ENCODE measurements around the gene CA6.

DNA sequence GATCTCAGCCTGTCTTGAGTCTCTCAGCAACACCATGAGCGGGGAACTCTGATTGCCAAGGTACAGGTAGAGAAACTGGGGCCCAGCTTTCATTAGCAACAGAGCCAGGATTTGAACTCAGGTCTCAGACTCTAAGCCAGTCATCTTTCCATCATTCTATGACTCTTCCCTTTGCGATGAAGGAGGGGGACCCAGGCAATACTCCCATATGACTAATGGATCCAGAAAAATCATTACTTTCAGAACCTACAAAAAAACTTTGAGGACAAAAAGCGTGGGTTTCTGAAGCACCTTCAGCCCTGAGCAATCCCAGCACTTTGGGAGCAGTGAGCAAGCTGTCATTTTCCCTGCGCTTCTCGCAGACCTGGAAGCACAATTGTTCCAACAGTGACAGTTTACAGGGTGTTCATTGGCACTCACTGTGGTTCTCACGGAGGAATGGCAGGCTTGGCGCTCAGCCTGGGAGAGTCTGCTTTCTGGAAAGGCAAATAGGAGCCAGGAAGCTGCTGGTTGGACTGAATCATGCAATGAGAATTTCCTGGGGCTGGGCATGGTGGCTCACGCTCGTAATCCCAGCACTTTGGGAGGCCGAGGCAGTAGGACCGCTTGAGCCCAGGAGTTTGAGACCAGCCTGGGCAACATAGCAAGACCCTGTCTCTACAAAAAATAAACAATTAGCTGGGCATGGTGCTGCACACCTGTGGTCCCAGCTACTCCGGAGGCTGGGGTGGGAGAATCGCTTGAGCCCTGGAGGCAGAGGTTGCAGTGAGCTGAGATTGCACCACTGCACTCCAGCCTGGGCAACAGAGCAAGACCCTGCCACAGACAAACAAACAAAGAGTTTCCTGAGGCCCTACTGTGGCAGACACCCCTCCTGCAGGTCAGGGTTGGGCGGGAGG, 40.5 kb downstream of the CA6 start:
- TF ChIP-seq, protein P1, sequence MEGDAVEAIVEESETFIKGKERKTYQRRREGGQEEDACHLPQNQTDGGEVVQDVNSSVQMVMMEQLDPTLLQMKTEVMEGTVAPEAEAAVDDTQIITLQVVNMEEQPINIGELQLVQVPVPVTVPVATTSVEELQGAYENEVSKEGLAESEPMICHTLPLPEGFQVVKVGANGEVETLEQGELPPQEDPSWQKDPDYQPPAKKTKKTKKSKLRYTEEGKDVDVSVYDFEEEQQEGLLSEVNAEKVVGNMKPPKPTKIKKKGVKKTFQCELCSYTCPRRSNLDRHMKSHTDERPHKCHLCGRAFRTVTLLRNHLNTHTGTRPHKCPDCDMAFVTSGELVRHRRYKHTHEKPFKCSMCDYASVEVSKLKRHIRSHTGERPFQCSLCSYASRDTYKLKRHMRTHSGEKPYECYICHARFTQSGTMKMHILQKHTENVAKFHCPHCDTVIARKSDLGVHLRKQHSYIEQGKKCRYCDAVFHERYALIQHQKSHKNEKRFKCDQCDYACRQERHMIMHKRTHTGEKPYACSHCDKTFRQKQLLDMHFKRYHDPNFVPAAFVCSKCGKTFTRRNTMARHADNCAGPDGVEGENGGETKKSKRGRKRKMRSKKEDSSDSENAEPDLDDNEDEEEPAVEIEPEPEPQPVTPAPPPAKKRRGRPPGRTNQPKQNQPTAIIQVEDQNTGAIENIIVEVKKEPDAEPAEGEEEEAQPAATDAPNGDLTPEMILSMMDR (IDR thresholded peaks at IDR 0.05), result no peak
- TF ChIP-seq EZH2 (IDR thresholded peaks at IDR 0.05; ENCODE audit: borderline replicate concordance, insufficient read depth, low read depth, low read length, poor library complexity, severe bottlenecking), result no peak
